ENCODE results near the gene ZNF786.
"Not testable (repeated sequence)": the region's sequence is repeated elsewhere in the genome, so short reads cannot be mapped to it uniquely, and the experiment has no call there.

The ZNF786 gene

DNA sequence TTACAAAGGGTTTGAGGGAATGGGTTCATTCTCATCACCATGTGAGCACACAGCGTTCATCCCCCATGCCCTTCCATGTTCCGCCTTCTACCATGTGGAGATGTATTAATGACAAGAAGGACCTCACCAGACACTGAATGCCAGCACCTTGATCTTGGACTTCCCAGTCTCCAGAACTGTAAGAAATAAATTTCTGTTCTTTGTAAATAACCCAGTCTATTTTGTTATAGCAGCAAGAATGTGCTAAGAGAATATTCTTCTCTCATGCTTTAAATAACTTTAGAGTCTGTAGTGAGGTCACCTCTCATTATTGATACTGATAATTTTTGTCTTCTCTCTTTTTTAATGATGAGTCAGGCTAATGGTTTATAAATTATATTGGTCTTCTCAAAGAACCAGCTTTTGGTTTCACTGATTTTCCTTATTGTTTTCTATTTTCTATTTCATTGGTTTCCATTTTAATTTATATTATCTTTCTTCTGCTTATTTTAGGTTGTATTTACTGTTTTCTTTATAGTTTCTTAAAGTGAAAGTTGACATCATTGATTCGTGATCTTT is 59.1 kb downstream of the ZNF786 start:
- DNase-seq (ENCODE audit: low spot score): no peak

DNA sequence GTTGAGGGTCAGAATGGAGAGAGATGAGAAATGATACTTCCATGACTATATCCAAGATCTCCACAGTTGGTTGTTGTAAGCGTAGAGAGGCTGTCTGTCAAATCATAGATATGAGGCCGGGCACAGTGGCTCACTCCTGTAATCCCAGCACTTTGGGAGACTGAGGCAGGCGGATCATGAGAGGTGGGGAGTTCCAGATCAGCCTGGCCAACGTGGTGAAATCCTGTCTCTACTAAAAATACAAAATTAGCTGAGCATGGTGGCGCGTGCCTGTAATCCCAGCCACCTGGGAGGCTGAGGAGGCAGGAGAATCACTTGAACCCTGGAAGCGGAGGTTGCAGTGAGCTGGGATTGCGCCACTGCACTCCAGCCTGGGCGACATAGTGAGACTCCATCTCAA is 60.1 kb downstream of the ZNF786 start:
- not testable (repeated sequence) for DNase-seq (ENCODE audit: low spot score)

DNA sequence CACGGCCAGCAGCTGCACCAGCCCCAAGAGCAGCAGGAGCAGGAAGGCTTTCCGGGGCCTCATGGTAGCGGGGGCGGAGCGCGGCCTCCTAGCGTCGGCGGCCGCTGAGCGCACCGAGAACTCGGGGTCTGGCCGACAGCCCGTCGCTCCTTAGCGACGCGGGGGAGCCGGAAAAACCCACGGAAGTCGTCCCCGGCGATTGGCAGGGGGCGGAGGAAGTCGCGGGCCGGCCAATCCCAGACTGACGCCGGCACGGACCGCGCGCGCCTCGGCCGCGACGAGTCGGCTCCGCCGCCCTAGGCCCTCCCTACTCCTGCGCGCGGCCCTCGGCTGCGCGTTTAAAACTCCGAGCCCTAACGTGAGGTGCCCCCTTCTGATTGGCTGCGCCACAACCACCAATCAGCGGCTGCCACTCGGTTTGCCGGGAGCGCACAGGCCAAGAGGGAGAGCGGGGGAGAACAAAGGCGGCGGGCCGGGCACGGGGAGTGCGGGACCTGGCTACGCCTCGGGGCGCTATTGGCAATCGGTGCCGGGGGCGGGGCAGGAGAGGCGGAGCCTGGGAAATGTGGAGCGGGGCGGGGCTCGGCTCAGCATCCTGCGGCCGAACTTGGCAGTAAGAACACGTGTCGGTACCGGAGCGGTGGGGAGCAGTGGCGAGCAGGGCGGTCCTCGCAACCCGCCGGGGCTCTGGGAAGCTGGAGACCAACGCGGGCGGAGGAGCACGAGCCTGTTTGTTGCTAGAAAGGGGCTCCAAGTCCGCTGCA is 62.0 kb downstream of the ZNF786 start, which contains the start of gene PDIA4:
TSS of gene PDIA4 (minus strand) at position 160 of the 764 bp plus-strand sequence. CDS start at position 63, 97 bp downstream.
- DNase-seq (ENCODE audit: low spot score): peak; percentile 99

DNA sequence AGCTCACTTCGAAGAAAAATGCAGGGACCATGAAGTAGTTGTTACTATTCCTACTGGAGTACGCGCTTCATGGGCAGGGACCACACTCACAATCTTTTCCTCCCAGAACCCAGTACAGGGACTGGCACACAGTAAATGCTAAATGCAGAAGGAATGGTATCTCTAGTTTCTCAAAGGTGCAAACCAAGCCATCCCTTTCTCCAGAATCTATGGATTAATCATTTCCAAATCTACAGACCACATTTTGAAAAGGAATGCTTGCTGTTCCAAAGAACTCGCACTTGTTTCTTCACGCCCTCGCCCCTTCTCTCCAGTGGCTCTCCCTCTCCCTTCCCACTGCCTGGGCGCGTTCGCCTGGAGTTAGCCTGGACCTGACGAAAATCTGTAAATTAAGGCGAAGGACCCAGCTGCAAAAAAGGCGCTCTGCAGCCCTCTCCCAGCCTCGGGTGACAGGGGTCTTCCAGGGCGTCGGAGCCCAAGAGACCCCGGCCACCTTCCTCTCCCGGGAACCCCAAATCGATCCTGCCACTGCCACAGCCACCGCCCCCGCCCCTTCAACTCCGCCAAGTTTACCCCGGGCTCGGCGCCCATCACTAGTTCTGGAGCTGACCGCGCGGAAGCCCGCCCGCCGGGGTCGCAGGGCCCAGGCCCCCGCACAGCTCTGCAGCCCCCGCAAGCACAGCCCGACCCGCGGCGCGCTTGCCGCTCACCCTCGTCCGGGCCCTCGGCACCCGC is 62.7 kb downstream of the ZNF786 start:
- no peak for DNase-seq (ENCODE audit: low spot score)

DNA sequence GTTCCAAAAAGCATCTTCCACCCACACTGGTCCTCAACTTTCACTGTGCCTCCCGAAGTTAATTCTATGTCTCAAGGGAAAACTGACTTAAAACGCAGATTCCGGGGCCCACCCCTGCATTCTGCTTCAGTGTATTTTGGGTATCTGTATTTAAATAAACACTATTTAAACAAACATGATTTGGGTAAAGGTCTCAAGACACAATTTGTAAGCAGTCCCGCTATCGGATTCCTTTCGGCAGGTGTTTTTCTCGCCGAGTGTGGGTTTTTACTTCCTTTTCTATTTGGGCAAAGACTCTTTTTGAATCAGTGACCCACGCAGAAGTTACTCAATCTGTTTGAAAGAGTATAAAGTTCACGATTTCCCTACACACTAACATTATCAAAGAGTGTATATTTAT is 63.5 kb downstream of the ZNF786 start:
- DNase-seq (ENCODE audit: low spot score): no peak

DNA sequence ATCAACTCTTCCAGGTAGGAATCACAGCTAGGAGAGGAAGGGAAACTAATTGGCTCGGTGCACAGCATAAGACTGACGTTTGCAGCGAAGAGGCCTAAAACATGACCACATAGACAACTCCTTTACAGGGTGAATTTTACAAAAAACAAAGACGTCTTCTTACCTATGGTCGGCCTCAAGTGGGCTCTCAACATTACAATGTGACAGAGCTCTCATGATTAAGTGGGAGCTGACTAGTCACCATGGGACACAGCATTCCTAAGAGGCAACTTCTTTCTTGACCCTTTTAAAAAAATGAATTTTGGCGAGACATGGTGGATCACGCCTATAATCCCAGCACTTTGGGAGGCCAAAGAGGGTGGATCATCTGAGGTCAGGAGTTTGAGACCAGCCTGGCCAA is 66.9 kb downstream of the ZNF786 start:
- DNase-seq (ENCODE audit: low spot score): no peak

DNA sequence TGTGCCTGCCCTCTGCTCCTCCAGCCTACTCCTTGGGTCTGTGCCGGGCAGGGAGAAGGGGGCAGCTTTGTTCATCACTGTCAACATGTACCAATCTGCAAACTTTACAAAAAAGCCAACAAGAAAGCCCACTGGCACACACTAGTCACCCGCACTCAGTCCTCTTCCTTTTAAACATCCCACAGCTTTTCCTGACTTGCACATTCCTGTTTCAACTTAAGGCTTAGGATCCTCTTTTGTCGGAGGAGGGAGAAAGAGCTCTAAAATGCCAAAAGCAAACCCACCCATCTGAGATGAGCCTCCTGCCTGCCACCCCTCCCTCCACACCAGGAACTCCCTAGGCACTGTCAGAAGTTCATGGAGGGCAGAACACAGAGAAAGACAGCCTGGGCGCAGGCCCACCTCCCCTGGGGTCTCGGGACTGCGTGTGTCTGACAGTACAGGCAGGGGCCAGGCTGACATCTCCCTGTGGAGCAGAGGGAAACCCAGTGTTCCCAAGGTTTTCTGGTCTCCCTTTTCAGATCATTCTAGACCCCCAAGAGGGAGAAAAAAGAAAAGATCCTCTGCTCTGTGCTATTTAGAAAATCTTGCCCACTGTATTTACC is 67.7 kb downstream of the ZNF786 start:
- DNase-seq (ENCODE audit: low spot score): no peak

DNA sequence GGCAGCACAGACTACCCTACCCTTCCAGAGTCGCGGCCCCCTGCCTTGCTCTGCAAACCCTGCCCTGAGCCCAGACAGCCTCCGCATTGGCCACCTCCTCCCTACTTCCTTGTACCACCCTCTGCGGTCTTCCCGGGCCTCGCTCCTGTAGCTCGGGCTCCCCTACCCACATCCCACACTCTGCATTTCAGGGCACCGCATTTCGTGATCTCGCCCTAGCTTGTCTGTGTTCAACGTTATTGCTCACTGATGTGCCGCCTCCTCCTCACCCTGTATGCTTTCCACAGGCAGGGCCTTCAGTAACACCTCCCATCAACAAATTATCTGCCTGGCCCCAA is 68.8 kb downstream of the ZNF786 start:
- DNase-seq (ENCODE audit: low spot score): no peak

DNA sequence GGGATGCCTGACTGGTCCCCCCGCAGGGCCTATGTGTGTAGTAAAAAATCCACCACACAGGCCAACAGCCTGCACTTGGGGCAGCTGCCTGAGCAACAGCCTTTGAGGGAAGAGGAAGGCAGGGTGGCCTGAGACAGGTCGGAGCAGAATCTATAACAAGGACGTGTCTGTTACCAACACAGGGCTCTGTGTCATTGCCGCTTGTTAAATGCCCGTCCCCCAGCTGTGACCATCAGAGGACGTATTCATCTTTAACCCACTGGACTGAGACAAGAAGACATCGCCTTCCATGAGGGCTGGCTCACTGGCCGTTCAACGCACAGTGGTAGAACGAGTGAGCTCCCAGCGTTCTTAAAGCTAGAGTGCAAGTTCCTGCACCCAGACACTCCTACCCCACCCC is 70.0 kb downstream of the ZNF786 start:
- DNase-seq (ENCODE audit: low spot score): no peak
